ENCODE data around the gene DPP8.

DNA sequence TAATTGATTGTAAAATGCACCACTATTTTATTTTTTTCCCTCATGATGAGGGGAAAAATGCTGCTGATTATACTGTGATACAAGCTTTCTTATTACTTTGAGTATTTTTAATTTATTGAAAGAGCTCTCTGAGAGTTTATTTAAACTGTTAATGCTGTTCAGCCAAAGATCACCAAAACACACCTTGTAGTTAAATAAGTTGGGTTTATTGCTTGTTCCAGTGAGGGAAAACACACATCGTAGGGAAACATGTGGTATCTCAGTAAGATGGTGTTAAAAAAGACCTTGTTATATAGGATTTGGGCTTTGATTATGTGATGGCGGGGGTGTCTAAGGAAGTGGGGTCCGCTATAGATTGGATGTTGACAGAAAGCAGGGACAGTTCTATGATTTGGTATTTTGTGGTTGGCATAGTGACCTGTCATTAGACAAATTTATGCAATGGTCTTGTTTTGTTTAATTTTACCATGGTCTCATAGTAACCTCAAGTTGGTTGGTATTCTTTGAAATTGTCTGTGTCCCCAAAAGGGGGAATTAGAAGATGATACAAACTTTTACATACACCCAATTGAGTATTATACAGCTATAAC lies 23.8 kb upstream of the DPP8 start:
- TF ChIP-seq EP300 (IDR thresholded peaks at IDR 0.05), result no peak
- TF ChIP-seq, protein P1, sequence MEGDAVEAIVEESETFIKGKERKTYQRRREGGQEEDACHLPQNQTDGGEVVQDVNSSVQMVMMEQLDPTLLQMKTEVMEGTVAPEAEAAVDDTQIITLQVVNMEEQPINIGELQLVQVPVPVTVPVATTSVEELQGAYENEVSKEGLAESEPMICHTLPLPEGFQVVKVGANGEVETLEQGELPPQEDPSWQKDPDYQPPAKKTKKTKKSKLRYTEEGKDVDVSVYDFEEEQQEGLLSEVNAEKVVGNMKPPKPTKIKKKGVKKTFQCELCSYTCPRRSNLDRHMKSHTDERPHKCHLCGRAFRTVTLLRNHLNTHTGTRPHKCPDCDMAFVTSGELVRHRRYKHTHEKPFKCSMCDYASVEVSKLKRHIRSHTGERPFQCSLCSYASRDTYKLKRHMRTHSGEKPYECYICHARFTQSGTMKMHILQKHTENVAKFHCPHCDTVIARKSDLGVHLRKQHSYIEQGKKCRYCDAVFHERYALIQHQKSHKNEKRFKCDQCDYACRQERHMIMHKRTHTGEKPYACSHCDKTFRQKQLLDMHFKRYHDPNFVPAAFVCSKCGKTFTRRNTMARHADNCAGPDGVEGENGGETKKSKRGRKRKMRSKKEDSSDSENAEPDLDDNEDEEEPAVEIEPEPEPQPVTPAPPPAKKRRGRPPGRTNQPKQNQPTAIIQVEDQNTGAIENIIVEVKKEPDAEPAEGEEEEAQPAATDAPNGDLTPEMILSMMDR (IDR thresholded peaks at IDR 0.05), result no peak
- no peak for TF ChIP-seq POLR2A (IDR thresholded peaks at IDR 0.05)
- no peak for TF ChIP-seq POLR2AphosphoS5 (IDR thresholded peaks at IDR 0.05)

Measured in suprapubic skin (tissue), 4 donors.